NCI-H1092 treated with DMSO at 0.1 percent for 48 hours (cell line): ENCODE measurements around the gene PSRC1.

ENCODE experiments used
- DNase-seq: peaks from one replicate; lab custom pipeline; 2025; lab: John Stamatoyannopoulos, UW

PSRC1 gene

DNA sequence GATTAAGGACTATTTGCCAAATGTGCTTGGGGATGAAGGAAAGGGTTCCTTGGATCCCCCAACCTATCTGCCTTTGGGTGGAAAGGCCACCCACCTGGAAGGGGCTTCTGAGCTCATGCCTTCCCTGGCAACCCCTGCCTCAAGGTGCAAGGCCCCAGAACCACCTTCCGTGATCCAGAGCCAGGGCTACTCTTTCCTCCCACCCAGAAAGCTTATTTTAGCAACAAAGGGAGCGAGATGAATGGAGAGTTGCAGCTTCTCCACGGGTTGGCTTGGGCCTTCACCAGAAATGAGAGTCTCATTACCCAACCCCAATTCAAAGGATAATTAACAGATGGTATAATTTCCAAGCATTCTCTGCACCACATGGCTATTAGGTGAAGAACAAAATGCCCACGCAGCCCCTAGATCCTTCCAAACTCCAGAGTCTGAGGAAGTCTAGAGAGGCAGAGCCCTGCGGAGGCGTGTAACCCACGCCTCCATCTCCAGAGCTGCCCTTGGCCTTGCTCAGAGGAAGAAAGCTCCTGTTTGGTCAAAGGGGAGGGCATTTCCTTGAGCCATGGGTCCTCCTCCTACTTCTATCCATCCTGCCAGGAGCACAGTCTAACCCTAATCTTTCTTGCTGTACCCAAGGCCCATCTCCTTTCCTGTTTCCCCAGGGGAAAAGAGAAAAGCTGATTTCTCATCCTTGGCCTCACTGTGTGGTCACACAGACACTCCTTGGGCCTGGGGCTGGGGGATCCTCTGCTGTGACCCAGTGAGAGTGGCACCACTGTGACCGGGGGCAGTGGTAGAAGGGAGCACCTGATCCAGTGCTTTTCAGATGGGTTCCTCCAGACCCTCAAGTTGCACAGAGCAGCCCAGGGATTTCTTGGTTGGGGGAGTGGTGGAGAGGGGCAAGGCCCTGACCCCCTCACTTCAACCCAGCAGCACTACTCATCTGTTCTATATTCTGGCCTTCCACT lies 35.3 kb downstream of the PSRC1 start:
- no peak for DNase-seq

DNA sequence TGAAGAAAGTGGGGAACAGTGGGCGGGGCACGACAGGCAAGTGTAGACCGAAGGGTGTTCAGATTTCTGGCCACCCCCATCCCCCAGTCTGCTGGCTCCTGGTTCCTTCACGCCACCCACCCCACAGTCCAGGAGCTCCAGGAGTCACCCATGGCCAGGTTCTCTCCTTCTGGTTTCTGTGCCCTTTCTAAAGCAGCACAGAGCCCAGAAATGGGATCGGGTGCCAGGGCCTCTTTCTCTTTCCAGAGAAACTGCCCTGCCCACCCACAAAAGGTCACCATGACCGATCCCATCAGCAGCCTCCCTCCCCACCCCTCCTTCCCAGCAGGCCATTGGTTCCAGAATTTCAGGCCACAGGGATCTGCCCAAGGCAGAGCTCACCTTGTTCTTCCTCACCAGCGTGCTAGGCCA lies 36.8 kb downstream of the PSRC1 start:
- DNase-seq = no peak

DNA sequence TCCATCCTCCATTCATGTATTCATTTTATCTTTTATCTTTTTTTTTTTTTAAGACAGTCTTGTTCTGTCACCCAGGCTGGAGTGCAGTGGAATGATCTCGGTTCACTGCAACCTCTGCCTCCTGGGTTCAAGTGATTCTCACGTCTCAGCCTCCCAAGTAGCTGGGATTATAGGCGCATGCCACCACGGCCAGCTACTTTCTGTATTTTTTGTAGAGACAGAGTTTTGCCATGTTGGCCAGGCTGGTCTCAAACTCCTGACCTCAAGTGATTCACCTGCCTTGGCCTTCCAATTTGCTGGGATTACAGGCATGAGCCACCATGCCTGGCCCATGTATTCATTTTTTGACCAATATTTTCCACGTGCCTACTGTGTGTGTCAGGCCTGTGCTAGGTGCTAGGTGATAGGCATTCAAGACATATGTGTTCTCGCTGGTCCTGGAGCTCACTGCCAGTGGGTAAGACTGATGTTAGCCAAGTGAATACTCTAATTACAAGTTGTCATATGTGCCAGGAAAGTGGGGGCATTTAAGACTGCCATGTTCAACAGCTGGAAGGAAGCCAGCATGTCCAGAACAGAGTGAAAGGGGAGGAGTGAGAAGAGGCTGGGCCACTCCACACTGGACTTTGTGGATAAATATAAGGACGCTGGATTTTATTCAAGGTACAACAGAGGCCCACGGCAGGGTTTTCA lies 38.9 kb downstream of the PSRC1 start:
- DNase-seq = no peak

DNA sequence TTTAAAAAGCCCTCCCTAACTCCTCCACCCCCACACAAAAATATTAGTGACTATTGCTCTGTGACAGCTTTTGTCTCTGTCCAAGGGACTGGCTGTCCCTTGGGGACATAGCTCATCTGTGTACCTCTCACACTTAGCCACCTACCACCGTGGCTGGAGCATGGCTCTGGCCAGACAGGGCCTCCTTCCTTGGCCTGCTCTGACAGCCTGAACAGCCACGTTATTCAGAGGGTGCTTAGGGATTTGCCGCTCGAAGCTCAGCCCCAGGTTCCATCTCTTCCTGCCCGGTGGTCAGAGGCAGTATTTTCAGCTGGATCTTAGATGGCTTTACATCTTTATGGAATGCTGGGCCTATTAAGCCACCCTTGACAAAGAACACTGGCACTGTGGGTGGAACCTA lies 39.7 kb downstream of the PSRC1 start:
- no peak for DNase-seq

DNA sequence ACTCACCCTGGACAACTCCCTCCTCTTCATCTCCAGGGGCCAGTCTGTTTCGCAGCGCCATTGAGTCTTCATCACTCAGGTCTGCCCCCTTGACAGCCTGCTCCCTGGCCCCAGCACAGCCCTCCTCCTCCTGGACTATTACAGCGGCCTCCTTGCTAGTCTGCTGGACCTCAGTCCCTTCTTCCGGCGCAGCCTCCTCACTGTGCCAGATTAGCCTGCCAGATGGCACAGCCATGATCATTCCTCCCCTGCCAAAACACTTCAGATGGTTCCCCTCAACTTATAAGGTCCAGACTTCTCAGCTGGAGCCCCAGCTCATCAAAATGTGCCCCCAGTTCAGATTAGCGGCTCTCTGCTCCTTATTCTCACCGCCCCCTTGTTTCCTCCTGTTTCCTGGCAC lies 40.6 kb downstream of the PSRC1 start:
- DNase-seq = no peak

DNA sequence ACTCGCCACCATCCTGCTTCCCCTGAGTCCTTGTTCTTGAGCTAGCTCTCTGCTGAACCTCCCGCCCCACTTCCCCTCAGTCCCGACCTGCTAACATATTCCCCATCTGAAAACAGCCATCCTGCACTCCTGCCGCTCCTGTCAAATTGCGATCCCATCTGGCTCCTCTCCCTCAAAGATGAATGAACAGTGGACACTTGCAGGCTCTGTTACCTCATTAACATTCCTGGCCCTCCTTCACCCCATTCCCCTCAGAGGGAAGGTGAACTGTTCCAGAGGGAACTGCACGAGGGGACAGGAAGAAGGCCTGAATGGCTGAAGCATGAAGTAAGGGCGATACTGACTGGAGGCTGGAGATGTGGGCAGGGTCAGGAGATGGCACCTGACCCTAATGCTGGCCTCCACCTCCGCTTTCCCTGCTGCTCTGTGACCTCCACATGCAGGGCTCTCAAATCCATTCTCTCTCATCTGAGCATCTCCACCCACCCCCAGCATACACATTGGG lies 41.1 kb downstream of the PSRC1 start:
- no peak for DNase-seq

DNA sequence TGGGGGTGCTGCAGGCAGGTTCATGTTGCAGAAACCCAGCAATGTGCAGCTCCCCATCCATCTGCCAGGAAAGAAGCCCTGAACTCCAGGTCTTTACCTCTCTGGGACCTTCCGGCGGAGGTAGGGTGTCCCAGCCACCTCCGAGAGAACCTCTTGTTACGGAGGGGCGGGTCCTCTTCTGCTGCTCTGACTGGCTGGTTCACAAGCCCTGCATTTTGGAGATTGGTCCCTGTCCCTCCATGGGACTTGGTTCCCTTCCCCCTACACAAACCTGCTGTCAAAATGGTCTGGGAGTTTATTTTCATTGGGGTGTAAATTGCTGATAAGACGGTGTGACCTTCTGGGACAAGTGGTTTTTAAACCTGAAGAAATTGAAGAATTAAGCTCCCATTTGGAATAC lies 41.6 kb downstream of the PSRC1 start:
- no peak for DNase-seq

DNA sequence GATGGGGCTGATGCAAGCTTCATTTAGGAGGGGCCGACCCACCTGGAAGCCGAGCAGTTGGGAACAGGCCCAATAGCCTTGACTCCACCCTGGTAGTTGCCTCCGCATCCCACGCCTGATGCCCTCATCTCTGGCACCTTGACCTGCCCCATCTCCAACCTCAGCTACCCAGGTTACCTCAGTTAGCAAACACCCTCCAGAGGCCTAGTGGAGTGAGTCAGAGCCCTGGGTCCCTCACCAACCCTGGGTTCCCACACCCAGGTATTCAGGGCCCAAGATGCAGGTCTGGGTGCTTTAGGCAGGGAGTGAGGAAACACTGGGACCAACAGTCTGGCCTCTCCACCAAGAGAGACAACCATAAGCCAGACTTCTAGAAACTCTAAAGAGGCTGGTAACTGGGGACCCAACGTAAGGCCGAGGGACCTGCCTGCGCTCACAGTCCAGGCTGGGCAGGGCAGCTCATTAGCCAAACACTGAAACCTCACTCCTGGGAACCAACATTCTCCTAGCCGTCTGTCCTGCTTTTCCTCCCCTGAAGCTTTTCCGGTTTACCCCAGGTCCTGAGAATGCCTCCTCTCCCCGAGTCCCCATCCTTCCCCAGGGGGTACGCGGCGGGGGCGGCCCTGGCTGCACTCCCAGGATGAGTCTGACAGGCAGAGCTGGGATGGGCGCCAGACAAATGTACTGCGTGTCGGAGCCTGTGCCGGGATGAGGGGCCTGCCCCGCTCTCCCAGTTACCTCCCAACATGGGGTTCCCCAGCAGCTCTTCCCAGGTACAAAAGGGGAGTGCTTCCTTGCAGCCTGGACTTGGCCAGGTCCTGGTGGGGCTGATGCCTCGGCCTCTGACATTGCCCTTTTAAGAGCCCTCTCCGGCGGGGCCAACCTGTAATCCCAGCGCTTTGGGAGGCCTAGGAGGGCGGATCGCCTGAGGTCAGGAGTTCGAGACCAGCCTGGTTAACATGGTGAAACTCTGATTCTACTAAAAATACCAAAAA lies 42.5 kb downstream of the PSRC1 start:
- DNase-seq = no peak

DNA sequence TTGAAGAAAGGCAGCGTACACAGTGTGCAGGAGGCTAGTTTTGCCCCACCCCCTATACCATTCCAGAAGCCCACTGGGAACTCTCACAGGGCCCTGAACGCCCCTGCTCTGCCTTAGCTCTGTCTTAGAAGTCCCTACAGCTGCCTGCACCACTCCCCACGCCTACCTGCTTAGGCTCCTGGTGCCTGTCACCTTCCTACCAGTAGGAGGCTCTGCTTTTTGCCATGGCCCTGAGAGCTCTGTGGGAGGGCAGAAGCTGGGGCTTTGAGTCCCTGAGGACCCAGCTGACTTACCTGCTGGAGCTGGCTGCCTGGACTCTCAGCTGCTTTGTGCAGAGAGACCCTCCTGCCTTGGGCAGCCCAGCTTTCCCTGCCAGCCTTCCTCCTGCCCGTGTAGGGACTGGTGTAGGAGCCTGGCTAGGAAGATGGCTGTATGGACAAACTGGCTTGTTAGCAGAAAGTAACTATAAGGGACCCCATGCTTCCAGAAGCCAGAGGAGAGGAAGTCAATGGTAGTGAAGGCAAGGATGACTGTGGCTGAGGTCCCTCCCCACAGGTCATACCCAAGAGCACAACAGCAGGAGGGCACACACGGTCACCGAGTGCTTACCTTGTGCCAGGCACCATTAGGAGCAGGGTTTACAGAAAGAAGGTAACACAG lies 43.4 kb downstream of the PSRC1 start:
- DNase-seq = no peak

DNA sequence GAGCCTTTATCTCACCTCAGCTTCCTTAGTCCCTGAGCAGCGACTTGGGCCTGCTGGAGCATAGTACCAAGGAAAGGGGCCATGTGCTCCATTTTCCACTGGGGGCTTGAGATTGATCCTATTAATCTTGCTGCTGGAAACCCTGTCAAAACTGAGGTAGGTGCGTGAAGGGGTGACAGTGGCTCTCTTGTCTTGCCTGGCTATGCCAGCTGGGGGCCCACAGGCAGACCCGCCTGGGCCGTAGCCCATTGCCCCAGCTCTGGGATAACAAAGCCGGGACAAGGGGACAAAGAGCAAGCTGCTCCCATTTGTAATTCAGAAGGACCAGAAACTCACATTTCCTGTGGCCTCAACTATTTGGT lies 43.9 kb downstream of the PSRC1 start:
- no peak for DNase-seq

DNA sequence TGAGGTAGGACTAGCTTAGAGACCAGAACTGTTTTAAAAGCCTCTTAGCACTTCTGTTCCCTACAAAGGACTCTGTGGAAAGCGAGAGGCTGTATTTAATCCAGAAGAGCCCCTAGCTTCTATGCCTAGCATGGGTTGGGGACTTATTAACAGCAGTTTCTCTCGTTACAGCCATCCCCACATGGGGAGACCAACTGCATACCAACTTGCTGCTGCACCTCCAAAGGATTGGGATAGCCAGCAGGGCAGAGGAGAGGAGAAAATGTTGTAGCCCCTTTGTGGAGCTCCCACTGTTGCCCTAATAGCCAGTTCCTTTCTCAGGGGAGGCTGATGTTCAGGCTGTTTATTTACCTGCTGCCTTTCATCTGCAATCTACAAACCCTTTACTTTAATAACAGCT lies 44.6 kb downstream of the PSRC1 start:
- DNase-seq = no peak

DNA sequence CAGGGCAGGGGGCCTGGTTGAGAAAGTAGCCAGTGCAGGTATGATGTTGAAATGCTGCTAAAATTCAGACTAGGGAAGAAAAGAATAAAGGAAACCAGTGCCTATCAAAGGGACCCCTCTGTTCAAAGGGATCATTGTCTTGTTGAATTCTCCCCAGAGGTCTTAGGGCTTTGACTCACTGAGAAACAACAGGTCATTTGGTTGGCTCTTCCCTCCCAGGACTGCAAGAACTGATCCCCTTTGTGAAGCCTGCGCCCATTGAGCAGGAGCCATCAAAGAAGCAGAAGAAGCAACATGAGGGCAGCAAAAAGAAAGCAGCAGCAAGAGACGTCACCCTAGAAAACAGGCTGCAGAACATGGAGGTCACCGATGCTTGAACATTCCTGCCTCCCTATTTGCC lies 45.4 kb downstream of the PSRC1 start:
- no peak for DNase-seq

DNA sequence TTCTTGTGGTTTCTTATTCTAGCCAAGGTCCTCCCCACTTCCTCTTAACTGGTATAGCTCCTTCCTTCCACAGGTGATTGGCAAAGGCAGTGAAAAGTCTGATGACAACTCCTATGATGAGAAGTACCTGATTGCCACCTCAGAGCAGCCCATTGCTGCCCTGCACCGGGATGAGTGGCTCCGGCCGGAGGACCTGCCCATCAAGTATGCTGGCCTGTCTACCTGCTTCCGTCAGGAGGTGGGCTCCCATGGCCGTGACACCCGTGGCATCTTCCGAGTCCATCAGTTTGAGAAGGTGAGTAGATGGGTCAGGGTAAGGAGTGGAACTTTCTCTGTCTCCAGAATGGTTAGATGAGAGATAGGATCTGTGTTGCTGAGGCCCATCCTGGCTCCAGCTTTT lies 47.8 kb downstream of the PSRC1 start:
- DNase-seq = no peak

DNA sequence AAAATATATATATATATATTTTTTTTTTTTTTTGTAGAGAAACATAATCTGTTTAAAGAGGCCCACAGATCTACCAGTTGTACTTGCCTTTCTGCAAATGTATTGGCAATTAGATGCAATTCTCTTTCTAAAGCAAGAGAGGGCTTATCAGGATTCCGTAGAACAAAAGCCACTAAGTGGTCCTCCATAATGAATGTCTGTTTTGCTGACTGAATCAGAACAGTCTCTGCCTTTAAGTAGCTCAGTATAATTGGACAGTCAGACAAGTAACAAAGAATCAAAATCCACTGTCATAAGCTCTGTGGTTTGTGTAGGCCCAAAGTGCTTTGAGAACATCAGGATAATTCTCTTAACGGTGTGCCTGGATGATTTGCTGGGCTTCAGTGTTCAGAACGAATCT lies 51.9 kb downstream of the PSRC1 start:
- DNase-seq = no peak
